ENCODE data around the gene LIFR.

LIFR gene

DNA sequence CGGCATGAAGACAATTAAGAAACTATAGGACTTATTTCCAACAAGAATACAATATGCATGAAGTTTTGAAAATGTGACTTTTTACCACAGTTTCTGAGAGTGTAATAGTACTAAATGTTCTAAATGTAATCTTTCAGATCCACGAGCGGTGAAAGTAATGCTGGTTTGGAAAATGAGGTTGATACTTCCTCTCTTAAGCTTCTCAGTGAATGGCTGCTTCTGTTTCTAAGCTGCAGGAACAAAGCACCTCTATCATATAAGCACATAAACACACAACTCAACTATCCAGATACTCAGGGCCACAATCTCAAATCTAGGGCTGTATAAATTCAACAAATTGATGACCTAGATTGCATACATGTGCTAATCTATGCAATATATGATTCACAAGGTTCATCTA is 78.3 kb downstream of the LIFR start:
- H3K4me3 ChIP-seq (ENCODE audit: control insufficient read depth, low read depth, low read length): no peak overlapping the region
- DNase-seq (ENCODE audit: low read depth): no peak
- TF ChIP-seq, protein P1, sequence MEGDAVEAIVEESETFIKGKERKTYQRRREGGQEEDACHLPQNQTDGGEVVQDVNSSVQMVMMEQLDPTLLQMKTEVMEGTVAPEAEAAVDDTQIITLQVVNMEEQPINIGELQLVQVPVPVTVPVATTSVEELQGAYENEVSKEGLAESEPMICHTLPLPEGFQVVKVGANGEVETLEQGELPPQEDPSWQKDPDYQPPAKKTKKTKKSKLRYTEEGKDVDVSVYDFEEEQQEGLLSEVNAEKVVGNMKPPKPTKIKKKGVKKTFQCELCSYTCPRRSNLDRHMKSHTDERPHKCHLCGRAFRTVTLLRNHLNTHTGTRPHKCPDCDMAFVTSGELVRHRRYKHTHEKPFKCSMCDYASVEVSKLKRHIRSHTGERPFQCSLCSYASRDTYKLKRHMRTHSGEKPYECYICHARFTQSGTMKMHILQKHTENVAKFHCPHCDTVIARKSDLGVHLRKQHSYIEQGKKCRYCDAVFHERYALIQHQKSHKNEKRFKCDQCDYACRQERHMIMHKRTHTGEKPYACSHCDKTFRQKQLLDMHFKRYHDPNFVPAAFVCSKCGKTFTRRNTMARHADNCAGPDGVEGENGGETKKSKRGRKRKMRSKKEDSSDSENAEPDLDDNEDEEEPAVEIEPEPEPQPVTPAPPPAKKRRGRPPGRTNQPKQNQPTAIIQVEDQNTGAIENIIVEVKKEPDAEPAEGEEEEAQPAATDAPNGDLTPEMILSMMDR (IDR thresholded peaks at IDR 0.05; ENCODE audit: control insufficient read depth, insufficient read depth, low read depth, low read length, missing control alignments): no peak

DNA sequence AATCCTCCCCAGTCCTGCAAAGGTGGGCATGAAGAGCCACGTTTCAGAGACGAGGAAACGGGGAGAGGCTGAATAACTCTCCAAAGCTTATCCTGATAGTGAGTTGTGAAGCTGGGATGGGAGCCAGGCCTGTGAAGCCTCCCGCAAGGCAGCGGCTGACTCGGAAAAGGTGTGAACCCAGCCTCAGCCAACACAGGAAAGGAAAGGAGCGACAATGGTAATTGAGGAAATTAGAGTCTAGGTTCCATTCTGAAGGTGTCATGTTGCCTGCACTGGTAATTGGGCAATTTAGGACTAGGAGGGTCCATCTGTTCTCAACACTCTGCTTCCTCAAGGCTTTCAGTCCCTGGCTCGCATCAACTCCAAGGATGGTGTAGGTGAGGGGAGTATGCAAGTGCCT is 83.4 kb downstream of the LIFR start:
- no peak for DNase-seq (ENCODE audit: low read depth)
- no peak overlapping the region for H3K4me3 ChIP-seq (ENCODE audit: control insufficient read depth, low read depth, low read length)
- TF ChIP-seq, protein P1 (IDR thresholded peaks at IDR 0.05; ENCODE audit: control insufficient read depth, insufficient read depth, low read depth, low read length, missing control alignments): no peak

DNA sequence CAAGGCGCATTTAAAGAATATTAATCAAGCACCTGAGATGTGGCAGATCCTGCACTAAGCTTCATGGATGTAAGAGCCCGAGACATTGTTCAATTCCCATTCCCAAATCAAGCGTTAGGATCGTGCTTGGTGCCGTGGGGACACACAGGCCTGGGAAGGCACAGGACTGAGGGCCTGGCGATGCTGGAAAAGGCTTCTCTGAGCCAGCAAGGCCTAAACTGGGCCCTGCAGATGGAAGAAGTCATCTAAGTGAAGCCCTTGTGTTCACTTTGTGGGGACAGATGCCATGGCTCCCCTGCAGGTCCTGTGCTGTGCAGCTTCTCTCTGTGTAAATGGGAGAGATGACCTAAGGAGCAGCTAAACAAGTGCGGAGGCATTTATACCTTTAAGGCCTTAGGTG is 83.9 kb downstream of the LIFR start:
- DNase-seq (ENCODE audit: low read depth): no peak
- H3K4me3 ChIP-seq (ENCODE audit: control insufficient read depth, low read depth, low read length): no peak overlapping the region
- TF ChIP-seq, protein P1 (IDR thresholded peaks at IDR 0.05; ENCODE audit: control insufficient read depth, insufficient read depth, low read depth, low read length, missing control alignments): no peak

DNA sequence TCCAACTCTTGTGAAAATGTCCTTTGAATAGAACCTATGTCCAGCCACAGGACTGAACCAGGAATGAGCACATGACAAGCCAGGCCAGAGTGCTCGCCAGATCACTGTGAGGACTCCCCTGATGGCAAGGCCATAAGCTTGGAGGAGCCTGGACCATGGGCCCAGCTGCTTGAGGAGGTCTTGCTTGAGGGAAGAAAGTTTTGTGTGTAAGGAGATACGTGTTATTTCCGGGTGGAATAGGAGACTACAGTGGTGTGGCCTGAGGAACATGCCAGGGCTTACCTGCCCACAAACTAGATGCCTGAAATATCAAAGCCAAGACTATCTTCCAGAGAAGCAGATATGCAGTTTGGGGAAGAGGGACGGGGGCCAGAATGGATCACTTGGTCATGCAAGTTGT is 84.7 kb downstream of the LIFR start:
- no peak for DNase-seq (ENCODE audit: low read depth)
- H3K4me3 ChIP-seq (ENCODE audit: control insufficient read depth, low read depth, low read length): no peak overlapping the region
- TF ChIP-seq, protein P1 (IDR thresholded peaks at IDR 0.05; ENCODE audit: control insufficient read depth, insufficient read depth, low read depth, low read length, missing control alignments): no peak

DNA sequence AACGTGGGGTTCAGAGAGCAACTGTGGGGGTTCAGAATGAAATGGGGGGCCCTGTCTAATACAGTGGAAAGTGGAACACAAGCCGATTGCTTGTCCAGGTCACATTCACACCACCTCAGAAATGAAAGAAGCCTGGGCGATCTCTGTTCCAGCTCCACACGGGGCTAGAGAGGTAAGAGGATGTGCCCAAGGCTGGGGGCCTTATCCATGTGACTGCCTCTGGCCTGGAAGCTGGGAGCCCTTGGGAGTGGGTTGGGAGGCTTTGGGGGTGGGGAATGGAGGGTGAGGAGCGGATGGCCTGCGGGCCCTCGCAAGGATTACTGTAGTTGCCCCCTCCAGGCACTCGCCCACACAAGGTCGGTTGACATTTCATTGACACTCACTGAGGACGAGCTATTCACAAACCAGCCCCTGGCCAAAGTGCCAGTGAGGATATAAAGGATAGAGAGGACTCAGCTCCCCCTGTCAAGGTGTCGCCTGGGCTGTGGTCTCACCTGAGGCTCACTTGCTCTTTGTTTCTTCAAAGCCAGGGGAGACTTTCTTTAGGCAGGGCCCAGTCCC is 86.7 kb downstream of the LIFR start:
- TF ChIP-seq, protein P1 (IDR thresholded peaks at IDR 0.05; ENCODE audit: control insufficient read depth, insufficient read depth, low read depth, low read length, missing control alignments): no peak
- DNase-seq (ENCODE audit: low read depth): no peak
- H3K4me3 ChIP-seq (ENCODE audit: control insufficient read depth, low read depth, low read length): no peak overlapping the region

DNA sequence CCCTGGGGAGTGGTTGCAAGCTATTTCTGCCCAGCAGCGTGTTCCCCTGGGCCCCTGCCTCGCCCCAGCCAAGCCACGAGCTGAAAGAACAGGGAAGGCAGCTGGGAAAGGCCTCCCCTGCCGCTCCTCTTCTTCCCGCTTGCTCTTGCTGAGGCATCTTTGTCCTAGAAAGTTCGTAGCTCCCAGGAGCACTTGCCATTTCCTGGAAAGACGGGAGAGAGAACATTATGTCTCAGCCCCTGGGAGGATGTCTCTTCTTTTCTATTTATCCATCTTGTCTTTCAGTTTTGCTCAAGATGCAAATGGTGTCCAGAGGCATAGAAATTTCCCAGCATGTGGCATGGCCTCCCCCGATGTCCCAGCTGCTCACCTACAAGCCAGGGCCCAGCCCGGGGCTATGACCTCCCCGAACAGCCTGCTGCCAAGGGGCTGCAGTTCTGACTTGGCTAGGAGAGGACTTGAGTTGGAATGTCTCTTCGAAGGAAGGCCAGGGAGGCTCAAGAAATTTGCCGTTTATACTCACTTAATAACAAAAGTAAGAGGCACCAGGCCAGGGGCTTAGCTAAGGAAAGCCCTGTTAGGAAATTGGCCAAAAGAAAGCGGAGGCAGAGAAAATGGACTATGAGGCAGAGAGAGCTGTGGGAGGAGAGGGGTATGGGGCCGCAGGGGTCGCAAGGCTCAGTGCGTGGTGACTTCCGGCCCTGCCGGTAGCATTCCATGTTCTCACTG is 87.3 kb downstream of the LIFR start:
- TF ChIP-seq, protein P1 (IDR thresholded peaks at IDR 0.05; ENCODE audit: control insufficient read depth, insufficient read depth, low read depth, low read length, missing control alignments): no peak
- DNase-seq (ENCODE audit: low read depth): no peak
- no peak overlapping the region for H3K4me3 ChIP-seq (ENCODE audit: control insufficient read depth, low read depth, low read length)
